ENCODE results near the gene GAK.

DNA sequence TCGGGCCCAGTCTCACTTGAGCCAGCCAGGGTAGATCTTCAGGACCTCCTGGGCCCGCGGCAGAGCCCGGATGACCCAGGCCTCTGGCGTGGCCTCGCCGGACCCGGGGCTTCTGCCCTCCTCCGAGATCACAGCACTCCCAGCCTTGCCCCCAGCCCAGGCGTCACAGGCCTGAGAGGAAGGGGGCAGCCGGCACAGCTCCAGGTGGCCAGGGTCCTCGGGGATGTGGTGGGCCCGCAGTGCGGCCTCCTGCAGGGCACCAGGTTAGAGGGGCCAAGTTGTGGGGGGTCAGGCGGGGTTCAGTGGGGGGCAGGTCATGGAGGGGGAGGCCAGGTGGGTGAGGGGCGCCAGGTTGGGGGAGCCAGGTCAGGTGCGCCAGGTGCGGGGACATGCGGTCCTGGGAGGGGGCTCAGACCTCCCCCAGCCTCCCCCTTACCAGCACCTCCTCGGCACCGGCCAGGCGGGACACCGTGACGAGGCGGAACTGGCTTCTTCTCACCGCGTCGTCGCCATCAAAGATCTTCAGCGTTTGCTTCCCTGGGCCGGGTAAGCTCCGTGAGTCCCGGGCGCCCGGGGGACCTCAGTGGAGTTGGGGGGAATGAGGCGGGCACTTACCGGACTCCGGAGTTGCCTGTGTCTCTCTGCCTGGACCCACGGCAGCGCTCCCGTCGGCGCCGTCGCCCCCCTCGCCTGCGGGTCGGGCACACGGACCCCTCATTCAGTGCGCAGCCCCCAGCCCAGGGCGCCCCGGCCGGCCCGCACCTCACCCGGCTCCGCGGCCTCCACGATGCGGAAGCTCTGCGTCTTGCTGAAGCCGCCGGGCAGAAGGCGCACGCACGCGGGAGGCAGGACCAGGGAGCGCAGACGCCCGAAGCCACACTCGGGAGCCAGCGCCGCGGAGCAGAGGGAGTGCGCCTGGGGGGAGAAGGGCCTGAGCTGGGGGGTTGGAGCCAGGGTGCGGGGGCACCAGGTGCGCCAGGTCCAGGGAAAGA is 35.3 kb upstream of the GAK start:
- TF ChIP-seq, protein P1, sequence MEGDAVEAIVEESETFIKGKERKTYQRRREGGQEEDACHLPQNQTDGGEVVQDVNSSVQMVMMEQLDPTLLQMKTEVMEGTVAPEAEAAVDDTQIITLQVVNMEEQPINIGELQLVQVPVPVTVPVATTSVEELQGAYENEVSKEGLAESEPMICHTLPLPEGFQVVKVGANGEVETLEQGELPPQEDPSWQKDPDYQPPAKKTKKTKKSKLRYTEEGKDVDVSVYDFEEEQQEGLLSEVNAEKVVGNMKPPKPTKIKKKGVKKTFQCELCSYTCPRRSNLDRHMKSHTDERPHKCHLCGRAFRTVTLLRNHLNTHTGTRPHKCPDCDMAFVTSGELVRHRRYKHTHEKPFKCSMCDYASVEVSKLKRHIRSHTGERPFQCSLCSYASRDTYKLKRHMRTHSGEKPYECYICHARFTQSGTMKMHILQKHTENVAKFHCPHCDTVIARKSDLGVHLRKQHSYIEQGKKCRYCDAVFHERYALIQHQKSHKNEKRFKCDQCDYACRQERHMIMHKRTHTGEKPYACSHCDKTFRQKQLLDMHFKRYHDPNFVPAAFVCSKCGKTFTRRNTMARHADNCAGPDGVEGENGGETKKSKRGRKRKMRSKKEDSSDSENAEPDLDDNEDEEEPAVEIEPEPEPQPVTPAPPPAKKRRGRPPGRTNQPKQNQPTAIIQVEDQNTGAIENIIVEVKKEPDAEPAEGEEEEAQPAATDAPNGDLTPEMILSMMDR (IDR thresholded peaks at IDR 0.05), result no peak
- no peak for TF ChIP-seq POLR2A (IDR thresholded peaks at IDR 0.05)

Measured in vagina (tissue), 2 donors.